ENCODE data around the gene CYTH4. TPM values are rescaled to one million over a fixed set of nuclear protein-coding genes. Genes with fewer than 3 reads are reported as not detected.

The CYTH4 gene
- total RNA-seq, 2 donors from 2014 or later: 2.3 to 7.9 TPM

DNA sequence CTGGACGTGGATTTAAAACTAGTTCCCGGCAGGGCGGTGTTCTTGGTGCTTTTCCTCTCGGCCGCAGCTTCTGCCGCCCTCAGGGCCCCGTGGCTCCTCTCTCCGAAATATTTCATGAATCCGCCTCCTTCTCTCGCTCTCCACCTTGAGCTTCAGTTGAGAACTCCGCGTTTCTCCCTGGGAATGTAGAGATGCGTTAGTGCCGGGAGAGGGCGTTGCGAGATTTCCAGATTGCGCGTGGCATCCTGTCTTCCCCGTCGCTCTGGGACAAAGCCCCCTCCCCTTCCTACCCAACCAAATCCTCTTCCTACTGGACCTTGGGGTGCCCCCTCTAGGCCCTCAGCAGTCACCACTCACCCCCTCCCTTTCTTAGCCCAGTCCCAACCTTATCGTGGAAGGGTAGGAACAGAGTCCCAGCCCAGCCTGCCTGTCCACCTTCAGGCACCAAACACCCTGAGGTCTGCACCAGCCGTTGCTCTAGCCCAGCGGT, 22.7 kb upstream of the CYTH4 start:
- Histone ChIP-seq H3K36me3 (replicated peaks in 1 of 2; ENCODE audit: insufficient read depth in 1 of 2, low read depth in 2 of 2) (no peaks in the 10 kb centered on the region), H3K9me3 (peaks cover 0 to 12% (median 0%) of the 10 kb centered on the region in 3 donors), H3K4me1 (peaks cover 4% of the 10 kb centered on the region), H3K4me3 (no peak overlapping the region), H3K27ac (no peak overlapping the region), H3K27me3 (no peaks in the 10 kb centered on the region)
- WGBS, 2 donors: 7 to 11% methylated on average over 23 of the region's 23 CpGs
- intact Hi-C loops (cut with DNase I): no loop called here
- no peak for TF ChIP-seq POLR2A (IDR thresholded peaks at IDR 0.05)
- TF ChIP-seq, protein P1, sequence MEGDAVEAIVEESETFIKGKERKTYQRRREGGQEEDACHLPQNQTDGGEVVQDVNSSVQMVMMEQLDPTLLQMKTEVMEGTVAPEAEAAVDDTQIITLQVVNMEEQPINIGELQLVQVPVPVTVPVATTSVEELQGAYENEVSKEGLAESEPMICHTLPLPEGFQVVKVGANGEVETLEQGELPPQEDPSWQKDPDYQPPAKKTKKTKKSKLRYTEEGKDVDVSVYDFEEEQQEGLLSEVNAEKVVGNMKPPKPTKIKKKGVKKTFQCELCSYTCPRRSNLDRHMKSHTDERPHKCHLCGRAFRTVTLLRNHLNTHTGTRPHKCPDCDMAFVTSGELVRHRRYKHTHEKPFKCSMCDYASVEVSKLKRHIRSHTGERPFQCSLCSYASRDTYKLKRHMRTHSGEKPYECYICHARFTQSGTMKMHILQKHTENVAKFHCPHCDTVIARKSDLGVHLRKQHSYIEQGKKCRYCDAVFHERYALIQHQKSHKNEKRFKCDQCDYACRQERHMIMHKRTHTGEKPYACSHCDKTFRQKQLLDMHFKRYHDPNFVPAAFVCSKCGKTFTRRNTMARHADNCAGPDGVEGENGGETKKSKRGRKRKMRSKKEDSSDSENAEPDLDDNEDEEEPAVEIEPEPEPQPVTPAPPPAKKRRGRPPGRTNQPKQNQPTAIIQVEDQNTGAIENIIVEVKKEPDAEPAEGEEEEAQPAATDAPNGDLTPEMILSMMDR (IDR thresholded peaks at IDR 0.05): peak in 3 of 7 experiments; percentile 17 to 28 (median 20)
- ATAC-seq (no peak), DNase-seq (no peak)

DNA sequence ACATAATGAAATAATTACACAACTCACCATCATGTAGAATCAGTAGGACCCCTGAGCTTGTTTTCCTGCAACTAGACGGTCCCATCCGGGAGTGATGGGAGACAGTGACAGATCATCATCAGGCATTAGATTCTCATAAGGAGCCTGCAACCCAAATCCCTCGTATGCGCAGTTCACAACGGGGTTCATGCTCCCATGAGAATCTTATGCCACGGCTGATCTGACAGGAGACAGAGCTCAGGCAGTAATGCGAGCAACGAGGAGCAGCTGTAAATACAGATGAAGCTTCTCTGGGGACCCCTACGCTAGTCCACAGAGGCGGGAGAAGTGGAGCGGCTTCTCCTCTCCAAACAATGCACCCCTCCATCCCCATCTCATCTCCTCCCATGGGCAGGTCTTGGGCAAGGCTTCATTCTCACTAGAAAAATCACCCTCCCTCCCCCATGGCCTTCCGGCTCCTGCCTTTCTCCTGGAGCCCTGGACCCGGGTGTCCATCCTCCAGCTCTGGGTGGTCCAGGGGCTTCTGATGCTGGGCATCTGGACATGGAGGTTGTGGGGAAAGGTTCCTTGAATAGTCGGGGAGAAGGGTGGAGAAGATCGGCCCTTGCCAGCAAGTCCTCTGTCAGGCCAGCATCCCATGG, 22.0 kb upstream of the CYTH4 start:
- TF ChIP-seq POLR2A (IDR thresholded peaks at IDR 0.05): no peak
- TF ChIP-seq, protein P1 (IDR thresholded peaks at IDR 0.05): no peak
- no peak for ATAC-seq
- intact Hi-C loops (cut with DNase I): no loop called here
- no peak overlapping the region for H3K4me3 ChIP-seq
- peaks cover 0 to 14% (median 0%) of the 10 kb centered on the region in 3 donors for H3K9me3 ChIP-seq
- no peak for DNase-seq
- H3K4me1 ChIP-seq: peaks cover 4% of the 10 kb centered on the region
- WGBS, 2 donors: 45 to 48% methylated on average over 10 to 15 of the region's 15 CpGs
- H3K27ac ChIP-seq: no peak overlapping the region
- no peaks in the 10 kb centered on the region for H3K36me3 ChIP-seq (replicated peaks in 1 of 2; ENCODE audit: insufficient read depth in 1 of 2, low read depth in 2 of 2)
- H3K27me3 ChIP-seq: no peaks in the 10 kb centered on the region

DNA sequence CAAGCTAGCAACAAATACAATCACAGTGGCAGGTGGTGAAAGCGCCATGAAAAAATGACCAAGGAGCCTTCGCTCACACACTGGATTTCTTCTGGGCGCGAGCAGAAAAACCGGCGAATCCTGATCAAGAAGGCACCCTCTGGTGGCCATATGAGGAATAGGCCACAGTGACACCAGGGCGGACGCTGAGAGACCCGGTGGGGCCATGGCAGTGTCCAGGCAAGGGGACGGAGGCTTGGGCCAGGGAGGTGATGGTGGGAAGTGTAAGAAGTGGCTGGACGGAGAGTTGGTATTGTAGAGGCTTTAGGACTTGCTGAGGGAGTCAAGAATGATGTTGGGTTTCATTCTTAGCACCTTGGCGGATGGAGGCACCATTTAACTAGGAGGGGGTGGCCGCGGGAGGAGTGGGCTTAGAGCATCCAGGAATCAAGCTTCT, 21.4 kb upstream of the CYTH4 start:
- peaks cover 0 to 14% (median 0%) of the 10 kb centered on the region in 3 donors for H3K9me3 ChIP-seq
- H3K27me3 ChIP-seq: no peaks in the 10 kb centered on the region
- H3K36me3 ChIP-seq (replicated peaks in 1 of 2; ENCODE audit: insufficient read depth in 1 of 2, low read depth in 2 of 2): no peaks in the 10 kb centered on the region
- H3K4me3 ChIP-seq: no peak overlapping the region
- peaks cover 4% of the 10 kb centered on the region for H3K4me1 ChIP-seq
- WGBS, 2 donors: 20% methylated on average over 13 to 14 of the region's 14 CpGs
- intact Hi-C loops (cut with DNase I): no loop called here
- no peak for TF ChIP-seq POLR2A (IDR thresholded peaks at IDR 0.05)
- TF ChIP-seq, protein P1 (IDR thresholded peaks at IDR 0.05): peak; percentile 72 to 91 (median 78)
- DNase-seq (peak; percentile 55 to 70 (median 62)), ATAC-seq (peak; percentile 69)
- no peak overlapping the region for H3K27ac ChIP-seq

DNA sequence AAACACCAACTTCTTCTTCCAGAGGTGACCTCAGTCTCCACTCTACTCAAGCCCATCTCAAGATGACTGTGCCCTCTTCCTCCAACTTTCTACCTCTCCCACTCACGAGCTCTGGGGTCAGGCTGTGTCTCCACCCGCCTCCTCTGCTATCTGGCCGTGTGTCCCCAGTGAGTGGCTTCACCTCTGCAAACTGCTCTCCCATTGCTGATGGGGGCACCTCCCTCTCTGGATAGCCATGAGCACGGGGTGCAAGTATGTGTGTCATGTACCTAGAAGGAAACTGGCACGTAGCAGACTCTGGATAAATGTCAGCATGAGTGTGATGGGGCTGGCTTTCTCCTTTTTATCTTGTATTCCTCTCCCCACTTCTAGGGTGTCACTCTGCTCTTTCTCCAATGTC, 20.0 kb upstream of the CYTH4 start:
- DNase-seq: no peak
- Histone ChIP-seq H3K36me3 (replicated peaks in 1 of 2; ENCODE audit: insufficient read depth in 1 of 2, low read depth in 2 of 2) (no peaks in the 10 kb centered on the region), H3K27ac (no peak overlapping the region), H3K9me3 (peaks cover 0 to 14% (median 0%) of the 10 kb centered on the region in 3 donors), H3K4me1 (peaks cover 4% of the 10 kb centered on the region), H3K27me3 (no peaks in the 10 kb centered on the region), H3K4me3 (no peak overlapping the region)
- ATAC-seq: no peak
- 38 to 58% methylated on average over 5 of the region's 5 CpGs for WGBS, 2 donors
- intact Hi-C loops (cut with DNase I): no loop called here
- TF ChIP-seq, protein P1 (IDR thresholded peaks at IDR 0.05): no peak
- TF ChIP-seq POLR2A (IDR thresholded peaks at IDR 0.05): no peak
